Measurements from ENCODE around the gene RPTOR.

- TF ChIP-seq CTCF (IDR thresholded peaks at IDR 0.05; ENCODE audit: low read length) = no peak
- TF ChIP-seq EZH2 (IDR thresholded peaks at IDR 0.05; ENCODE audit: borderline replicate concordance, low read length) = no peak
Measured at GRCh38 chr17:80787881-80788280, 243.2 kb downstream of the RPTOR start.

Measured in OCI-LY1 (cell line).